CD4-positive, alpha-beta T cell (primary cell): ENCODE data around the gene TSPO2. TPM values are rescaled to one million over a fixed set of nuclear protein-coding genes. Genes with fewer than 3 reads are reported as not detected.
A peak's percentile ranks its signal among the peaks of the same experiment; 100 is the strongest.

Experiments used
- ATAC-seq: fragments of 200-7000 bp; cut with Tn5 transposase; one replicate; pipeline ENCODE4 v1.10.0; 2022; ENCODE audit warnings: mild to moderate bottlenecking; ENCODE audit not compliant: poor library complexity
- CTCF ChIA-PET: fragments of 350-600 bp; sonication (Branson Sonifier 250); formaldehyde crosslinking; loops from one replicate; lab custom pipeline; 2021; ENCODE audit warnings: antibody characterized with exemption, inconsistent platforms; lab: Charles Lee
- POLR2A ChIA-PET: fragments of 350-600 bp; sonication (Branson Sonifier 250); formaldehyde crosslinking; loops from one replicate; lab custom pipeline; 2021; ENCODE audit warnings: antibody characterized with exemption, inconsistent platforms; lab: Charles Lee
- DNase-seq, 14 experiments: peaks; one replicate each; pipeline ENCODE4 v3.0.0-alpha.2; 2013 to 2020; ENCODE audit warnings: mixed read lengths in 2 of 14
- H3K27ac ChIP-seq, 2 donors: one replicate each; pipeline versions ENCODE4 v1.5.1 to v1.7.0; 2013; ENCODE audit warnings: low read length in 2 of 2, low read depth in 1 of 2, mild to moderate bottlenecking in 1 of 2
- H3K27me3 ChIP-seq, 2 experiments: 1 replicate in 1 of 2; 2 replicates in 1 of 2; pipeline versions ENCODE4 v1.6.1 to v1.7.0; 2013; ENCODE audit warnings: low read length in 2 of 2, control low read depth in 1 of 2, mild to moderate bottlenecking in 1 of 2, moderate library complexity in 1 of 2; ENCODE audit not compliant: insufficient read depth in 2 of 2, control insufficient read depth in 1 of 2
- H3K36me3 ChIP-seq: one replicate; pipeline ENCODE4 v1.6.1; 2013; ENCODE audit warnings: low read length, control low read depth; ENCODE audit not compliant: insufficient read depth
- H3K4me1 ChIP-seq: one replicate; pipeline ENCODE4 v1.6.1; 2013; ENCODE audit warnings: low read length, control low read depth; ENCODE audit not compliant: insufficient read depth
- H3K4me3 ChIP-seq: one replicate; pipeline ENCODE4 v1.5.1; 2013; ENCODE audit warnings: mild to moderate bottlenecking, low read length, moderate library complexity
- H3K9me3 ChIP-seq, 2 experiments: 1 replicate in 1 of 2; 2 replicates in 1 of 2; pipeline versions ENCODE4 v1.6.1 to v1.7.0; 2013; ENCODE audit warnings: low read length in 2 of 2, mild to moderate bottlenecking in 2 of 2, control low read depth in 1 of 2, moderate library complexity in 1 of 2; ENCODE audit not compliant: control insufficient read depth in 1 of 2, insufficient read depth in 1 of 2
- H3K27ac Mint-ChIP-seq: one replicate; pipeline ENCODE4 v1.8.0; 2020; ENCODE audit warnings: mixed read lengths
- H3K27me3 Mint-ChIP-seq: one replicate; pipeline ENCODE4 v1.8.0; 2021; ENCODE audit warnings: mixed read lengths
- H3K36me3 Mint-ChIP-seq: one replicate; pipeline ENCODE4 v1.8.0; 2021; ENCODE audit warnings: low read depth, mixed read lengths
- H3K4me1 Mint-ChIP-seq: one replicate; pipeline ENCODE4 v1.8.0; 2021; ENCODE audit warnings: low read depth, mixed read lengths
- H3K4me3 Mint-ChIP-seq: one replicate; pipeline ENCODE4 v1.8.0; 2020; ENCODE audit warnings: mild to moderate bottlenecking, mixed read lengths
- H3K9me3 Mint-ChIP-seq: one replicate; pipeline ENCODE4 v1.8.0; 2020; ENCODE audit warnings: mixed read lengths
- CTCF ChIP-seq: fragments of 200-600 bp; IDR thresholded peaks from one replicate; pipeline ENCODE4 v1.8.0; 2022; ENCODE audit warnings: antibody characterized with exemption, mild to moderate bottlenecking
- intact Hi-C, 2 experiments: fragments of 100-400 bp; cut with DNase I in 1 of 2; cut with micrococcal nuclease in 1 of 2; formaldehyde crosslinking; loops; one replicate each; pipeline versions ENCODE4 v1.15.1 to v1.9.0; 2023 to 2025; cut with DNase I, micrococcal nuclease
- total RNA-seq, 174 experiments: library from RNA in 2 of 174; stranded (reverse) in 2 of 174; gene quantifications; one replicate each; pipeline ENCODE4 v1.2.3 and lab custom pipeline; 2021 to 2026

The TSPO2 gene
- total RNA-seq, 2 experiments from 2014 or later: not detected

- Mint-ChIP-seq H3K27me3 (no peaks in the 10 kb centered on the region), H3K4me1 (peaks cover 6% of the 10 kb centered on the region), H3K9me3 (no peaks in the 10 kb centered on the region), H3K36me3 (no peaks in the 10 kb centered on the region), H3K27ac (no peak overlapping the region), H3K4me3 (no peak overlapping the region)
- DNase-seq: no peak
- ChIA-PET POLR2A (interaction anchor here (1.2 kb wide), 1 partner anchor 9 kb away, joined by 3 read pairs; no protein-coding TSS in a partner anchor), CTCF (interaction anchor here (1.0 to 1.2 kb wide), 2 partner anchors 9 kb away, joined by 4 to 6 read pairs; no protein-coding TSS in a partner anchor)
- Histone ChIP-seq H3K9me3 (no peaks in the 10 kb centered on the region), H3K27me3 (no peaks in the 10 kb centered on the region), H3K4me1 (no peaks in the 10 kb centered on the region), H3K4me3 (no peak overlapping the region), H3K36me3 (no peaks in the 10 kb centered on the region), H3K27ac (no peak overlapping the region)
- intact Hi-C loops: loop anchor here in 1 of 2 experiments (10.0 kb wide), 1 partner anchor 1173 kb away; no protein-coding TSS in a partner anchor
- no peak for ATAC-seq
- no peak for TF ChIP-seq CTCF
Measured at GRCh38 chr6:41037107-41037900, 5.0 kb upstream of the TSPO2 start.

GRCh38 chr6:41038205-41038604, 4.1 kb upstream of the TSPO2 start:
- H3K27ac ChIP-seq: no peak overlapping the region
- no peaks in the 10 kb centered on the region for H3K27me3 ChIP-seq
- Mint-ChIP-seq H3K4me3 (no peak overlapping the region), H3K27ac (no peak overlapping the region), H3K36me3 (peaks cover 4% of the 10 kb centered on the region), H3K27me3 (no peaks in the 10 kb centered on the region), H3K4me1 (peaks cover 6% of the 10 kb centered on the region), H3K9me3 (no peaks in the 10 kb centered on the region)
- H3K4me3 ChIP-seq: no peak overlapping the region
- ChIA-PET CTCF (interaction anchor here (0.9 to 1.0 kb wide), 2 partner anchors 10 kb away, joined by 4 to 5 read pairs; no protein-coding TSS in a partner anchor), POLR2A (no interaction called here)
- TF ChIP-seq CTCF: no peak
- no peaks in the 10 kb centered on the region for H3K4me1 ChIP-seq
- intact Hi-C loops: loop anchor here in 1 of 2 experiments (10.0 kb wide), 1 partner anchor 1173 kb away; no protein-coding TSS in a partner anchor
- ATAC-seq: no peak
- no peaks in the 10 kb centered on the region for H3K36me3 ChIP-seq
- no peaks in the 10 kb centered on the region for H3K9me3 ChIP-seq
- no peak for DNase-seq

- H3K4me3 Mint-ChIP-seq: no peak within 1 kb of the TSS
Measured at GRCh38 chr6:41039060-41039998, 2.9 kb upstream of the TSPO2 start, which contains the start of gene UNC5CL. TSS of gene UNC5CL (minus strand) at chr6:41039221. CDS start at chr6:41035074, 4,147 bp downstream.

More at GRCh38 chr6:41039060-41039998, 2.9 kb upstream of the TSPO2 start, which contains the start of gene UNC5CL:
- peak; percentile 71 for TF ChIP-seq CTCF
- Histone ChIP-seq H3K4me3 (no peak within 1 kb of the TSS), H3K9me3 (no peaks in the 10 kb centered on the region), H3K27me3 (no peaks in the 10 kb centered on the region), H3K36me3 (no peaks in the 10 kb centered on the region), H3K27ac (no peak within 1 kb of the TSS), H3K4me1 (no peaks in the 10 kb centered on the region)
- no peaks in the 10 kb centered on the region for H3K27me3 Mint-ChIP-seq
- peak; percentile 30 to 70 (median 50) for DNase-seq
- H3K27ac Mint-ChIP-seq: no peak within 1 kb of the TSS
- H3K4me1 Mint-ChIP-seq: peaks cover 6% of the 10 kb centered on the region
- H3K36me3 Mint-ChIP-seq: peaks cover 4% of the 10 kb centered on the region
- CTCF ChIA-PET: interaction anchor here (0.9 kb wide), 1 partner anchor 11 kb away, joined by 5 read pairs; no protein-coding TSS in a partner anchor
- POLR2A ChIA-PET: interaction anchor here (0.9 kb wide), 1 partner anchor 11 kb away, joined by 3 read pairs; no protein-coding TSS in a partner anchor
- intact Hi-C loops: loop anchor here (1.0 to 10.0 kb wide), 2 partner anchors 33 to 1175 kb away; no protein-coding TSS in a partner anchor
- no peaks in the 10 kb centered on the region for H3K9me3 Mint-ChIP-seq
- peak; percentile 74 for ATAC-seq
